ENCODE results near the gene RNF34. TPM values are rescaled to one million over a fixed set of nuclear protein-coding genes. Genes with fewer than 3 reads are reported as not detected.

The RNF34 gene
- polyA plus RNA-seq, 10 donors: 21.6 to 34.0 (median 27.3) TPM

GRCh38 chr12:121436706-121437105 is 36.8 kb downstream of the RNF34 start:
- DNase-seq: no peak

- DNase-seq: no peak
These were observed 39.0 kb downstream of the RNF34 start for GRCh38 chr12:121438905-121439304.

- DNase-seq: no peak
These were observed 39.8 kb downstream of the RNF34 start for GRCh38 chr12:121439715-121440114.

- DNase-seq: no peak
These were observed 40.9 kb downstream of the RNF34 start for GRCh38 chr12:121440768-121441167.

GRCh38 chr12:121441555-121441954 is 41.6 kb downstream of the RNF34 start:
- no peak for DNase-seq

- DNase-seq: no peak
These were observed 42.4 kb downstream of the RNF34 start for GRCh38 chr12:121442028-121442948.

- DNase-seq: peak; percentile 39 to 81 (median 68)
These were observed 43.4 kb downstream of the RNF34 start for GRCh38 chr12:121443193-121443870.

- DNase-seq: peak in 1 of 3 donors; percentile 44
These were observed 44.3 kb downstream of the RNF34 start for GRCh38 chr12:121443911-121444841.

- DNase-seq: no peak
These were observed 44.9 kb downstream of the RNF34 start for GRCh38 chr12:121444842-121445202.

- no peak for DNase-seq
These were observed 46.8 kb downstream of the RNF34 start for GRCh38 chr12:121446750-121447149.

- DNase-seq: no peak
These were observed 48.9 kb downstream of the RNF34 start for GRCh38 chr12:121448771-121449315.

GRCh38 chr12:121451961-121452339 is 52.0 kb downstream of the RNF34 start:
- DNase-seq: peak in 1 of 3 donors; percentile 48

GRCh38 chr12:121452340-121452984 is 52.5 kb downstream of the RNF34 start:
- DNase-seq: peak in 1 of 3 donors; percentile 24

GRCh38 chr12:121452985-121453360 is 53.1 kb downstream of the RNF34 start:
- DNase-seq: no peak

- DNase-seq: no peak
These were observed 53.7 kb downstream of the RNF34 start for GRCh38 chr12:121453629-121454028.

- DNase-seq: no peak
These were observed 55.0 kb downstream of the RNF34 start for GRCh38 chr12:121454921-121455320.

- DNase-seq: no peak
These were observed 56.0 kb downstream of the RNF34 start for GRCh38 chr12:121455766-121456420.

- no peak for DNase-seq
These were observed 56.6 kb downstream of the RNF34 start for GRCh38 chr12:121456551-121456950.

GRCh38 chr12:121461048-121461447 is 61.1 kb downstream of the RNF34 start:
- DNase-seq: peak in 1 of 3 donors; percentile 26

GRCh38 chr12:121464331-121464730 is 64.4 kb downstream of the RNF34 start:
- DNase-seq: no peak

All from muscle of back (tissue), 11 donors.